Ectodermal cell (in vitro differentiated cells): ENCODE measurements around the gene BTBD16.

Experiments used
- H3K27ac ChIP-seq: 2 replicates; pipeline ENCODE4 v1.7.0; 2013; ENCODE audit warnings: mild to moderate bottlenecking, low read depth, low read length; ENCODE audit not compliant: insufficient read depth, poor library complexity, severe bottlenecking
- H3K27me3 ChIP-seq: 2 replicates; pipeline ENCODE4 v1.7.0; 2013; ENCODE audit warnings: mild to moderate bottlenecking, low read length; ENCODE audit not compliant: insufficient read depth, control insufficient read depth, poor library complexity, severe bottlenecking
- H3K36me3 ChIP-seq: one replicate; pipeline ENCODE4 v1.7.0; 2013; ENCODE audit warnings: low read length; ENCODE audit not compliant: control insufficient read depth, insufficient read depth
- H3K4me1 ChIP-seq: one replicate; pipeline ENCODE4 v1.7.0; 2013; ENCODE audit warnings: low read length; ENCODE audit not compliant: control insufficient read depth, insufficient read depth
- H3K4me3 ChIP-seq: 2 replicates; pipeline ENCODE4 v1.7.0; 2013; ENCODE audit warnings: low read depth, low read length, control low read depth; ENCODE audit not compliant: insufficient read depth
- H3K9me3 ChIP-seq: 2 replicates; pipeline ENCODE4 v1.7.0; 2013; ENCODE audit warnings: mild to moderate bottlenecking, low read length, moderate library complexity; ENCODE audit not compliant: control insufficient read depth
- WGBS, 2 experiments: methylation state at CpG; one replicate each; pipeline ENCODE4 v1.1.7; 2013; ENCODE audit warnings: missing lambda C conversion rate in 2 of 2; 5-methylcytosine and 5-hydroxymethylcytosine counted together

BTBD16 gene

GRCh38 chr10:122246830-122247520 is 24.1 kb upstream of the BTBD16 start:
- Histone ChIP-seq H3K4me1 (no peaks in the 10 kb centered on the region), H3K27ac (no peak overlapping the region), H3K4me3 (no peak overlapping the region), H3K36me3 (peaks cover 6% of the 10 kb centered on the region), H3K9me3 (no peaks in the 10 kb centered on the region), H3K27me3 (no peaks in the 10 kb centered on the region)
- WGBS, 2 experiments = 93 to 95% methylated on average over 11 of the region's 11 CpGs

GRCh38 chr10:122248356-122249302 is 22.5 kb upstream of the BTBD16 start:
- no peaks in the 10 kb centered on the region for H3K4me1 ChIP-seq
- no peaks in the 10 kb centered on the region for H3K9me3 ChIP-seq
- 94 to 96% methylated on average over 25 of the region's 25 CpGs for WGBS, 2 experiments
- H3K4me3 ChIP-seq = no peak overlapping the region
- H3K36me3 ChIP-seq = peaks cover 2% of the 10 kb centered on the region
- H3K27ac ChIP-seq = no peak overlapping the region
- no peaks in the 10 kb centered on the region for H3K27me3 ChIP-seq

DNA sequence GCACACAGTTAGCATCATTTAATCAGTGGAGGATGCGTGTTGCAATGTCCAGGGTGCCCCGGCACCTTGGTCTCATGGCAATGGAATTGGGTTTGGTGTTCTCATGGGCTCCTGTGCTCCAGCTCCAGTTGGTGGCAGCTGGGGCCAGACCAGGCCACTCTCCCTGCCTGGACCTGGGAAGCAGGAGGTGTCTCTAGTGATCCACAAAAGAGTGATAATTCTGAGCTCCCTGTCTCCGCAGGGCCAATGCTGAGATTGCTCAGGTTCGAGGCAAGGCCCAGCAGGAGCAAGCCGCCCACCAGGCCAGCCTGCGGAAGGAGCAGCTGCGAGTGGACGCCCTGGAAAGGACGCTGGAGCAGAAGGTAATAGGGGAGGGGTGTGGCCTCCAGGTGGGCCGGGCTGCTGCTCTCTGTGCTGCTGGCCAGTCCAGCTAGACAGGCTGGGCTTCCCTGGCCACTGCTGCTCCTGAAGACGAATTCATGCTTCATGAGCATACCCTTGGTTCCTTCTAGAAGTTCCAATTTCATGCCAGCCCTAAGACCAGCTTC is 21.7 kb upstream of the BTBD16 start:
- Histone ChIP-seq H3K36me3 (peaks cover 2% of the 10 kb centered on the region), H3K27ac (no peak overlapping the region)

DNA sequence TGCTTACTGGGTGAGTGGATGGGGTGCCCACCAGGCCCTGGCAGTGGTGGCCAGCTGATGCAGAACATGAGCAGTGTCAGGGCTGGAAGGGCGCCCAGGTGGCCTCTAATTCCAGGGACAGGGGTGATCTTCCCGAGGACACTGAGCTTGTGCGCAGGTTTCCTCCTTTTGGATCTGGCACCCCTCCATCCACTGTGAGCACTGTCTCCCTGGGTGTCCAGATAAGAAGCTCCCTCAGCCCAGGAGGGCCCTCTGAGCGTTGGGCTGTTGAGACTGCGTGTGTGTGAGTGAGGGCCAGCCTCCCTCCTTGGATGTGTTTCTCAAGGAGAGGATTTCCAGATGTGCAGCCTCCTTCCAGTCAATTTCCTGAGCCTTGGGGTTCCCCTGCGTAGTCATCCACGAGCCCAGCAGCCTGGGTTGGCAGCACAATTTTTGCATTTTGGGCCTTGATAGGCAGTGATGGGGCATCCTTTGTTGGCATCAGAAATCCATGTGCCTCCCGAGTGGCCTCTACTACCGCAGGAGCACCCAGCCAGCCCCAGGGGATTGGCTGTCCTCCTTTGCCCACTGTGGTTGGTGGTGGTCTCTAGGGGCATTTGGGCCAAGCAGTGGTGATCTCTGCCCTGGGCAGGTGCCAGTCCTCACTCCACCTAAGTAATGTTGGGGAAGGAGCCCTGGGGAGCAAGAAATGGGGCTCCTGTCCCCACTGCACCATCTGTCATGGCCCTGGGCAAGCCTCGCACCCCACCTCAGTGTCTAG is 20.9 kb upstream of the BTBD16 start:
- Histone ChIP-seq H3K4me1 (no peaks in the 10 kb centered on the region), H3K4me3 (no peak overlapping the region), H3K9me3 (no peaks in the 10 kb centered on the region), H3K36me3 (peaks cover 2% of the 10 kb centered on the region), H3K27me3 (no peaks in the 10 kb centered on the region), H3K27ac (no peak overlapping the region)
- 95% methylated on average over 10 of the region's 10 CpGs for whole genome bisulfite sequencing, 2 experiments

More for the DNA sequence above, 21.7 kb upstream of the BTBD16 start:
- no peaks in the 10 kb centered on the region for H3K9me3 ChIP-seq
- no peaks in the 10 kb centered on the region for H3K27me3 ChIP-seq
- H3K4me1 ChIP-seq = no peaks in the 10 kb centered on the region
- 93 to 94% methylated on average over 11 of the region's 11 CpGs for WGBS, 2 experiments
- H3K4me3 ChIP-seq = no peak overlapping the region

- no peak overlapping the region for H3K27ac ChIP-seq
- H3K36me3 ChIP-seq = peaks cover 2% of the 10 kb centered on the region
- H3K4me3 ChIP-seq = no peak overlapping the region
- H3K4me1 ChIP-seq = no peaks in the 10 kb centered on the region
- no peaks in the 10 kb centered on the region for H3K27me3 ChIP-seq
- no peaks in the 10 kb centered on the region for H3K9me3 ChIP-seq
- 95 to 98% methylated on average over 11 of the region's 11 CpGs for WGBS, 2 experiments
Measured at GRCh38 chr10:122251459-122252255, 19.4 kb upstream of the BTBD16 start.

DNA sequence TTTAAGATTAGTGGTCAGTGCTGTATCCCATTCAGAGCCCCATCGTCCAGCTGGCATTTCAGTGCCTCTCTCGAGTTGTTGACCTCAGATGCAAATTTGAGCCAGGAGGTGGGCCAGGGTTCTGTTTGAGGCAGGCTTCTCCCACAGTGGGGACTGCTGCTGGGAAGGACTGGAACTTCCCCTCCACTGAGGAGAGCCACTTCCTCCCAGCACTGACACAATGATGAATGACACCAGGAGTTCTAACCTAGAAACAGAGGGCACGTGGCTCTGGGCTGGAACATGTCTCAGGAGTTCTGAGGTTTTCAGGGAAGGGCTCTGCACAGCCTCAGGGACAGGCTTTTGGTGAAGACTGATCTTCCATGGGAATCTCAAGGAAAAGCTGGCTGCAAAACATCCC is 18.3 kb upstream of the BTBD16 start:
- no peak overlapping the region for H3K27ac ChIP-seq
- 85 to 87% methylated on average over 3 of the region's 3 CpGs for WGBS, 2 experiments
- no peaks in the 10 kb centered on the region for H3K4me1 ChIP-seq
- no peaks in the 10 kb centered on the region for H3K27me3 ChIP-seq
- H3K4me3 ChIP-seq = no peak overlapping the region
- peaks cover 2% of the 10 kb centered on the region for H3K36me3 ChIP-seq
- H3K9me3 ChIP-seq = no peaks in the 10 kb centered on the region

- H3K9me3 ChIP-seq = no peaks in the 10 kb centered on the region
- H3K27me3 ChIP-seq = no peaks in the 10 kb centered on the region
- H3K4me1 ChIP-seq = no peaks in the 10 kb centered on the region
- no peak overlapping the region for H3K27ac ChIP-seq
- no peak overlapping the region for H3K4me3 ChIP-seq
- 92 to 97% methylated on average over 2 of the region's 2 CpGs for WGBS, 2 experiments
- peaks cover 2% of the 10 kb centered on the region for H3K36me3 ChIP-seq
Measured at GRCh38 chr10:122253605-122254004, 17.5 kb upstream of the BTBD16 start.

DNA sequence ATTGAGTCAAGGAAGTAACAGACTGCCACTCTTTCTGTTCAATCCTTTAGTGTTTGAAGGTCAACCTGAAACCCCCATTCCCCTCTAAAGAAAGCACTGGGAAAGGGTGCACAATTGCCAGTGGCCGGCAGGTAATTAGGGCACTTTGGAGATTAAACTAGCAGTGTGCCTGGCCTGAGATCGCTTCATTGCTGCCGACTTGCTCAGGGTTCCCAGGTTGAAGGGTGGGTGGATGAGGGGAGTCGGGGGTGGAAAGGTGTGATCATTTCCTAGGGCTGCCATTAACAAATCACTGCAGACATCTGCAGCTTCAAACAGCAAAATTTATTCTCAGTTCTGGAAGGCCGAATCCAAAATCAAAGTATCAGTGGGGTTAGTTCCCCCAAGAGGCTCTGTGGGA is 16.3 kb upstream of the BTBD16 start:
- peaks cover 3% of the 10 kb centered on the region for H3K4me1 ChIP-seq
- H3K36me3 ChIP-seq = no peaks in the 10 kb centered on the region
- 90 to 94% methylated on average over 5 of the region's 5 CpGs for WGBS, 2 experiments
- no peak overlapping the region for H3K4me3 ChIP-seq
- no peak overlapping the region for H3K27ac ChIP-seq
- H3K9me3 ChIP-seq = no peaks in the 10 kb centered on the region
- no peaks in the 10 kb centered on the region for H3K27me3 ChIP-seq

- no peak overlapping the region for H3K27ac ChIP-seq
- peaks cover 3% of the 10 kb centered on the region for H3K4me1 ChIP-seq
- H3K9me3 ChIP-seq = no peaks in the 10 kb centered on the region
- no peaks in the 10 kb centered on the region for H3K27me3 ChIP-seq
- no peaks in the 10 kb centered on the region for H3K36me3 ChIP-seq
- 94 to 95% methylated on average over 11 to 14 of the region's 14 CpGs for WGBS, 2 experiments
- H3K4me3 ChIP-seq = no peak overlapping the region
Measured at GRCh38 chr10:122255509-122256301, 15.4 kb upstream of the BTBD16 start.
